ENCODE data around the gene RBM14. TPM values are rescaled to one million over a fixed set of nuclear protein-coding genes. Genes with fewer than 3 reads are reported as not detected.
A peak's percentile ranks its signal among the peaks of the same experiment; 100 is the strongest.

The RBM14 gene
- total RNA-seq, 1 experiment from 2014 or later: 92.0 TPM

- Mint-ChIP-seq H3K27me3 (ENCODE audit: low read depth) (no peaks in the 10 kb centered on the region), H3K27ac (peak overlapping the region; percentile 18), H3K4me1 (peaks cover 67% of the 10 kb centered on the region), H3K4me3 (peak overlapping the region; percentile 99), H3K36me3 (peaks cover 79% of the 10 kb centered on the region), H3K9me3 (no peaks in the 10 kb centered on the region)
- no peak for TF ChIP-seq AFF4 (CRISPR knock-in tag; IDR thresholded peaks at IDR 0.05; ENCODE audit: borderline replicate concordance)
- no peak for TF ChIP-seq SMAD3 (CRISPR knock-in tag; IDR thresholded peaks at IDR 0.05; ENCODE audit: borderline replicate concordance)
- no peak for TF ChIP-seq USF2 (CRISPR knock-in tag; IDR thresholded peaks at IDR 0.05)
- no peak for TF ChIP-seq JAZF1 (CRISPR knock-in tag; IDR thresholded peaks at IDR 0.05)
- TF ChIP-seq NR2C2 (CRISPR knock-in tag; IDR thresholded peaks at IDR 0.05): no peak
- TF ChIP-seq, protein P1, sequence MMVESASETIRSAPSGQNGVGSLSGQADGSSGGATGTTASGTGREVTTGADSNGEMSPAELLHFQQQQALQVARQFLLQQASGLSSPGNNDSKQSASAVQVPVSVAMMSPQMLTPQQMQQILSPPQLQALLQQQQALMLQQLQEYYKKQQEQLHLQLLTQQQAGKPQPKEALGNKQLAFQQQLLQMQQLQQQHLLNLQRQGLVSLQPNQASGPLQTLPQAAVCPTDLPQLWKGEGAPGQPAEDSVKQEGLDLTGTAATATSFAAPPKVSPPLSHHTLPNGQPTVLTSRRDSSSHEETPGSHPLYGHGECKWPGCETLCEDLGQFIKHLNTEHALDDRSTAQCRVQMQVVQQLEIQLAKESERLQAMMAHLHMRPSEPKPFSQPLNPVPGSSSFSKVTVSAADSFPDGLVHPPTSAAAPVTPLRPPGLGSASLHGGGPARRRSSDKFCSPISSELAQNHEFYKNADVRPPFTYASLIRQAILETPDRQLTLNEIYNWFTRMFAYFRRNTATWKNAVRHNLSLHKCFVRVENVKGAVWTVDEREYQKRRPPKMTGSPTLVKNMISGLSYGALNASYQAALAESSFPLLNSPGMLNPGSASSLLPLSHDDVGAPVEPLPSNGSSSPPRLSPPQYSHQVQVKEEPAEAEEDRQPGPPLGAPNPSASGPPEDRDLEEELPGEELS (CRISPR knock-in tag; IDR thresholded peaks at IDR 0.05): no peak
- TF ChIP-seq ELF4 (CRISPR knock-in tag; IDR thresholded peaks at IDR 0.05; ENCODE audit: low read depth): no peak
- TF ChIP-seq ZNF396 (CRISPR knock-in tag; IDR thresholded peaks at IDR 0.05; ENCODE audit: borderline replicate concordance): no peak
- TF ChIP-seq, protein P2, sequence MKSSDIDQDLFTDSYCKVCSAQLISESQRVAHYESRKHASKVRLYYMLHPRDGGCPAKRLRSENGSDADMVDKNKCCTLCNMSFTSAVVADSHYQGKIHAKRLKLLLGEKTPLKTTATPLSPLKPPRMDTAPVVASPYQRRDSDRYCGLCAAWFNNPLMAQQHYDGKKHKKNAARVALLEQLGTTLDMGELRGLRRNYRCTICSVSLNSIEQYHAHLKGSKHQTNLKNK (CRISPR knock-in tag; IDR thresholded peaks at IDR 0.05): no peak
- TF ChIP-seq, protein P3, sequence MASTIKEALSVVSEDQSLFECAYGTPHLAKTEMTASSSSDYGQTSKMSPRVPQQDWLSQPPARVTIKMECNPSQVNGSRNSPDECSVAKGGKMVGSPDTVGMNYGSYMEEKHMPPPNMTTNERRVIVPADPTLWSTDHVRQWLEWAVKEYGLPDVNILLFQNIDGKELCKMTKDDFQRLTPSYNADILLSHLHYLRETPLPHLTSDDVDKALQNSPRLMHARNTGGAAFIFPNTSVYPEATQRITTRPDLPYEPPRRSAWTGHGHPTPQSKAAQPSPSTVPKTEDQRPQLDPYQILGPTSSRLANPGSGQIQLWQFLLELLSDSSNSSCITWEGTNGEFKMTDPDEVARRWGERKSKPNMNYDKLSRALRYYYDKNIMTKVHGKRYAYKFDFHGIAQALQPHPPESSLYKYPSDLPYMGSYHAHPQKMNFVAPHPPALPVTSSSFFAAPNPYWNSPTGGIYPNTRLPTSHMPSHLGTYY (CRISPR knock-in tag; IDR thresholded peaks at IDR 0.05): no peak
- no peak for TF ChIP-seq ZBTB21 (CRISPR knock-in tag; IDR thresholded peaks at IDR 0.05; ENCODE audit: borderline replicate concordance)
- no peak for TF ChIP-seq ZNF425 (CRISPR knock-in tag; conservative IDR thresholded peaks at IDR 0.05)
- TF ChIP-seq CBFB (CRISPR knock-in tag; IDR thresholded peaks at IDR 0.05; ENCODE audit: low read depth): no peak
- no peak for TF ChIP-seq JUN (CRISPR knock-in tag; IDR thresholded peaks at IDR 0.05)
- TF ChIP-seq, protein P4, sequence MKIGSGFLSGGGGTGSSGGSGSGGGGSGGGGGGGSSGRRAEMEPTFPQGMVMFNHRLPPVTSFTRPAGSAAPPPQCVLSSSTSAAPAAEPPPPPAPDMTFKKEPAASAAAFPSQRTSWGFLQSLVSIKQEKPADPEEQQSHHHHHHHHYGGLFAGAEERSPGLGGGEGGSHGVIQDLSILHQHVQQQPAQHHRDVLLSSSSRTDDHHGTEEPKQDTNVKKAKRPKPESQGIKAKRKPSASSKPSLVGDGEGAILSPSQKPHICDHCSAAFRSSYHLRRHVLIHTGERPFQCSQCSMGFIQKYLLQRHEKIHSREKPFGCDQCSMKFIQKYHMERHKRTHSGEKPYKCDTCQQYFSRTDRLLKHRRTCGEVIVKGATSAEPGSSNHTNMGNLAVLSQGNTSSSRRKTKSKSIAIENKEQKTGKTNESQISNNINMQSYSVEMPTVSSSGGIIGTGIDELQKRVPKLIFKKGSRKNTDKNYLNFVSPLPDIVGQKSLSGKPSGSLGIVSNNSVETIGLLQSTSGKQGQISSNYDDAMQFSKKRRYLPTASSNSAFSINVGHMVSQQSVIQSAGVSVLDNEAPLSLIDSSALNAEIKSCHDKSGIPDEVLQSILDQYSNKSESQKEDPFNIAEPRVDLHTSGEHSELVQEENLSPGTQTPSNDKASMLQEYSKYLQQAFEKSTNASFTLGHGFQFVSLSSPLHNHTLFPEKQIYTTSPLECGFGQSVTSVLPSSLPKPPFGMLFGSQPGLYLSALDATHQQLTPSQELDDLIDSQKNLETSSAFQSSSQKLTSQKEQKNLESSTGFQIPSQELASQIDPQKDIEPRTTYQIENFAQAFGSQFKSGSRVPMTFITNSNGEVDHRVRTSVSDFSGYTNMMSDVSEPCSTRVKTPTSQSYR (CRISPR knock-in tag; IDR thresholded peaks at IDR 0.05): no peak
- TF ChIP-seq HMGA2 (CRISPR knock-in tag; IDR thresholded peaks at IDR 0.05): no peak
- no peak for TF ChIP-seq ZNF423 (CRISPR knock-in tag; IDR thresholded peaks at IDR 0.05)
- DNase-seq (ENCODE audit: low spot score): no peak
- no peak for ATAC-seq
- POLR2A ChIA-PET: no interaction called here
- CTCF ChIA-PET: no interaction called here
Observed at GRCh38 chr11:66641834-66642233, 25.4 kb downstream of the RBM14 start.

Data from WTC11 (cell line).